Liver (tissue), 9 donors: ENCODE data around the gene ADAMTS6. TPM values are rescaled to one million over a fixed set of nuclear protein-coding genes. Genes with fewer than 3 reads are reported as not detected.

ENCODE experiments used
- DNase-seq: peaks from one replicate; pipeline ENCODE4 v3.0.0-alpha.2; 2017; ENCODE audit warnings: low spot score
- H3K27ac ChIP-seq, 2 donors: one replicate each; pipeline ENCODE4 v1.7.0; 2013; ENCODE audit warnings: inconsistent platforms in 2 of 2, low read length in 2 of 2, control low read depth in 1 of 2, low read depth in 1 of 2, mild to moderate bottlenecking in 1 of 2
- H3K27me3 ChIP-seq, 4 donors: one replicate each; pipeline versions ENCODE4 v1.6.1 to v1.7.0; 2013; ENCODE audit warnings: low read length in 3 of 4, inconsistent platforms in 1 of 4, mild to moderate bottlenecking in 1 of 4, moderate library complexity in 1 of 4; ENCODE audit not compliant: control insufficient read depth in 4 of 4, insufficient read depth in 4 of 4
- H3K36me3 ChIP-seq, 4 donors: one replicate each; pipeline versions ENCODE4 v1.6.1 to v1.7.0; 2013; ENCODE audit warnings: low read length in 3 of 4, mild to moderate bottlenecking in 3 of 4, low read depth in 1 of 4, moderate library complexity in 1 of 4; ENCODE audit not compliant: control insufficient read depth in 4 of 4, insufficient read depth in 3 of 4
- H3K4me1 ChIP-seq, 4 donors: one replicate each; pipeline versions ENCODE4 v1.6.1 to v1.7.0; 2013; ENCODE audit warnings: low read length in 3 of 4, mild to moderate bottlenecking in 3 of 4, moderate library complexity in 1 of 4; ENCODE audit not compliant: control insufficient read depth in 4 of 4, insufficient read depth in 4 of 4
- H3K4me3 ChIP-seq, 3 donors: one replicate each; pipeline versions ENCODE4 v1.6.1 to v1.7.0; 2013; ENCODE audit warnings: low read length in 3 of 3, control low read depth in 1 of 3, low read depth in 1 of 3, mild to moderate bottlenecking in 1 of 3
- H3K9ac ChIP-seq, 2 donors: one replicate each; pipeline ENCODE4 v1.7.0; 2013; ENCODE audit warnings: low read length in 2 of 2, mild to moderate bottlenecking in 2 of 2, moderate library complexity in 2 of 2, control low read depth in 1 of 2, low read depth in 1 of 2
- H3K9me3 ChIP-seq, 4 donors: one replicate each; pipeline versions ENCODE4 v1.6.1 to v1.7.0; 2013; ENCODE audit warnings: low read length in 3 of 4; ENCODE audit not compliant: control insufficient read depth in 4 of 4
- EGR1 ChIP-seq, 2 donors: IDR thresholded peaks; 2 replicates each; pipeline ENCODE4 v1.6.1; 2016 to 2018; ENCODE audit warnings: antibody characterized with exemption in 2 of 2, low read depth in 2 of 2
- FOXA1 ChIP-seq: IDR thresholded peaks from 2 replicates; pipeline ENCODE4 v1.6.1; 2016; ENCODE audit warnings: antibody characterized with exemption
- FOXA2 ChIP-seq: IDR thresholded peaks from 2 replicates; pipeline ENCODE4 v1.6.1; 2016; ENCODE audit warnings: antibody characterized with exemption
- GABPA ChIP-seq, 2 donors: IDR thresholded peaks in 1 of 2; conservative IDR thresholded peaks in 1 of 2; 2 replicates each; pipeline ENCODE4 v1.6.1; 2016; ENCODE audit warnings: antibody characterized with exemption in 2 of 2, mild to moderate bottlenecking in 1 of 2, moderate library complexity in 1 of 2
- HNF4A ChIP-seq, 2 donors: conservative IDR thresholded peaks; 2 replicates each; pipeline ENCODE4 v1.6.1; 2016; ENCODE audit warnings: antibody characterized with exemption in 2 of 2, mild to moderate bottlenecking in 2 of 2
- HNF4G ChIP-seq: IDR thresholded peaks from 2 replicates; pipeline ENCODE4 v1.6.1; 2016; ENCODE audit warnings: antibody characterized with exemption
- JUND ChIP-seq, 2 donors: IDR thresholded peaks; 2 replicates each; pipeline ENCODE4 v1.6.1; 2016; ENCODE audit warnings: antibody characterized with exemption in 2 of 2
- NR2F2 ChIP-seq: IDR thresholded peaks from 2 replicates; pipeline ENCODE4 v1.6.1; 2016; ENCODE audit warnings: antibody characterized with exemption
- RAD21 ChIP-seq, 2 donors: IDR thresholded peaks; 2 replicates each; pipeline ENCODE4 v1.6.1; 2016; ENCODE audit warnings: antibody characterized with exemption in 2 of 2, mild to moderate bottlenecking in 2 of 2
- RXRA ChIP-seq, 2 donors: IDR thresholded peaks; 2 replicates each; pipeline ENCODE4 v1.6.1; 2017 to 2018; ENCODE audit warnings: antibody characterized with exemption in 2 of 2, mild to moderate bottlenecking in 1 of 2
- SP1 ChIP-seq: IDR thresholded peaks from 2 replicates; pipeline ENCODE4 v1.6.1; 2018; ENCODE audit warnings: antibody characterized with exemption, mild to moderate bottlenecking
- TAF1 ChIP-seq: conservative IDR thresholded peaks from 2 replicates; pipeline ENCODE4 v1.6.1; 2016; ENCODE audit warnings: antibody characterized with exemption, mild to moderate bottlenecking
- YY1 ChIP-seq: IDR thresholded peaks from 2 replicates; pipeline ENCODE4 v1.6.1; 2016; ENCODE audit warnings: antibody characterized with exemption, mild to moderate bottlenecking
- WGBS: extraction: QIAGEN DNeasy Blood & Tissue Kit; methylation state at CpG from one replicate; pipeline ENCODE4 v1.1.7; 2013; 5-methylcytosine and 5-hydroxymethylcytosine counted together
- polyA plus RNA-seq, 2 donors: library from polyadenylated mRNA; stranded (reverse) in 1 of 2; unstranded in 1 of 2; fragments of 200-250 nt in 1 of 2; fragments of >200 nt in 1 of 2; fragmentation: Nextera tagmentation in 1 of 2; extraction: Ambion mirVana in 1 of 2; gene quantifications; one replicate each; pipeline versions ENCODE4 v1.2.1 to v1.2.3, GENCODE V29; 2013 to 2015
- total RNA-seq, 2 donors: library from RNA; depleted of rRNA; stranded (reverse); fragments of >200 nt; gene quantifications; one replicate each; pipeline ENCODE4 v1.2.3, GENCODE V29; 2014
- TF ChIP-seq, protein P1 (sequence below): IDR thresholded peaks from 2 replicates; pipeline ENCODE4 v1.6.1; 2016; ENCODE audit warnings: antibody characterized with exemption
- TF ChIP-seq, protein P2 (sequence below): fragments of 150-350 bp; IDR thresholded peaks from 2 replicates; pipeline ENCODE4 v1.5.1; 2017; ENCODE audit warnings: improper control_type of control experiment, low read depth, low read length; ENCODE audit not compliant: missing input control
- TF ChIP-seq, protein P3 (sequence below): IDR thresholded peaks from 2 replicates; pipeline ENCODE4 v1.6.1; 2016; ENCODE audit warnings: antibody characterized with exemption, mild to moderate bottlenecking
- TF ChIP-seq, protein P4 (sequence below): IDR thresholded peaks from 2 replicates; pipeline ENCODE4 v1.6.1; 2016; ENCODE audit warnings: antibody characterized with exemption
- donor health status: healthy.
- donor health status: healthy.
- donor health status: healthy.
- donor health status: healthy.
- donor health status: healthy.

ADAMTS6 gene
- total and polyA plus RNA-seq, 4 donors, result 0.06 to 2.0 (median 0.59) TPM

DNA sequence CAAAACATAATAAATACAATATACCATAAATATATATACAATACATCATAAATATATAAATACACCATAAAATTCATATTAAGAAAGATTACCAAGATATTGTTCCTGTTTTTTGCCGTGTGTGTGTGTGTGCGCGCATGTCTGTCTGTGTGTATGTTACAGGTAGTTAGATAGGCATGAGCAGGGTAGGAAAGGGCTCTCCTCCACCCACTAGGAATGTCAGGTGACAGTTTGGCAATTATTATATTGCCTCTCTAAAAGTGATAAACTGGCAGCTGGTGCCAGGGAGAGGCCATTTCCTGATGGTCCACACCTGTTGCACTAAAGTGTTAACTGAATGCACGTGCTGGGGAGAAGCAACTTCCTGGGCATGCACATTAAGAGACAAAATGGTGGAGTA is 232.8 kb downstream of the ADAMTS6 start:
- Histone ChIP-seq H3K27me3 (no peaks in the 10 kb centered on the region), H3K4me1 (no peaks in the 10 kb centered on the region), H3K4me3 (no peak overlapping the region), H3K9ac (no peak overlapping the region), H3K27ac (no peak overlapping the region), H3K9me3 (no peaks in the 10 kb centered on the region), H3K36me3 (no peaks in the 10 kb centered on the region)
- WGBS, result 87% methylated on average over 4 of the region's 4 CpGs
- TF ChIP-seq, protein P1, sequence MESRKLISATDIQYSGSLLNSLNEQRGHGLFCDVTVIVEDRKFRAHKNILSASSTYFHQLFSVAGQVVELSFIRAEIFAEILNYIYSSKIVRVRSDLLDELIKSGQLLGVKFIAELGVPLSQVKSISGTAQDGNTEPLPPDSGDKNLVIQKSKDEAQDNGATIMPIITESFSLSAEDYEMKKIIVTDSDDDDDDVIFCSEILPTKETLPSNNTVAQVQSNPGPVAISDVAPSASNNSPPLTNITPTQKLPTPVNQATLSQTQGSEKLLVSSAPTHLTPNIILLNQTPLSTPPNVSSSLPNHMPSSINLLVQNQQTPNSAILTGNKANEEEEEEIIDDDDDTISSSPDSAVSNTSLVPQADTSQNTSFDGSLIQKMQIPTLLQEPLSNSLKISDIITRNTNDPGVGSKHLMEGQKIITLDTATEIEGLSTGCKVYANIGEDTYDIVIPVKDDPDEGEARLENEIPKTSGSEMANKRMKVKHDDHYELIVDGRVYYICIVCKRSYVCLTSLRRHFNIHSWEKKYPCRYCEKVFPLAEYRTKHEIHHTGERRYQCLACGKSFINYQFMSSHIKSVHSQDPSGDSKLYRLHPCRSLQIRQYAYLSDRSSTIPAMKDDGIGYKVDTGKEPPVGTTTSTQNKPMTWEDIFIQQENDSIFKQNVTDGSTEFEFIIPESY, result no peak
- TF ChIP-seq TAF1 (no peak), RAD21 (IDR thresholded peaks at IDR 0.05) (no peak), FOXA2 (no peak), JUND (IDR thresholded peaks at IDR 0.05) (no peak), HNF4A (conservative IDR thresholded peaks at IDR 0.05) (no peak), EGR1 (IDR thresholded peaks at IDR 0.05; ENCODE audit: low read depth in 2 of 2) (no peak), FOXA1 (no peak), SP1 (no peak), NR2F2 (no peak), YY1 (no peak), HNF4G (no peak), GABPA (IDR thresholded peaks at IDR 0.05 in 1 of 2, conservative IDR thresholded peaks at IDR 0.05 in 1 of 2) (no peak), RXRA (IDR thresholded peaks at IDR 0.05) (no peak)
- TF ChIP-seq, protein P2, sequence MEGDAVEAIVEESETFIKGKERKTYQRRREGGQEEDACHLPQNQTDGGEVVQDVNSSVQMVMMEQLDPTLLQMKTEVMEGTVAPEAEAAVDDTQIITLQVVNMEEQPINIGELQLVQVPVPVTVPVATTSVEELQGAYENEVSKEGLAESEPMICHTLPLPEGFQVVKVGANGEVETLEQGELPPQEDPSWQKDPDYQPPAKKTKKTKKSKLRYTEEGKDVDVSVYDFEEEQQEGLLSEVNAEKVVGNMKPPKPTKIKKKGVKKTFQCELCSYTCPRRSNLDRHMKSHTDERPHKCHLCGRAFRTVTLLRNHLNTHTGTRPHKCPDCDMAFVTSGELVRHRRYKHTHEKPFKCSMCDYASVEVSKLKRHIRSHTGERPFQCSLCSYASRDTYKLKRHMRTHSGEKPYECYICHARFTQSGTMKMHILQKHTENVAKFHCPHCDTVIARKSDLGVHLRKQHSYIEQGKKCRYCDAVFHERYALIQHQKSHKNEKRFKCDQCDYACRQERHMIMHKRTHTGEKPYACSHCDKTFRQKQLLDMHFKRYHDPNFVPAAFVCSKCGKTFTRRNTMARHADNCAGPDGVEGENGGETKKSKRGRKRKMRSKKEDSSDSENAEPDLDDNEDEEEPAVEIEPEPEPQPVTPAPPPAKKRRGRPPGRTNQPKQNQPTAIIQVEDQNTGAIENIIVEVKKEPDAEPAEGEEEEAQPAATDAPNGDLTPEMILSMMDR, result no peak
- TF ChIP-seq, protein P3, sequence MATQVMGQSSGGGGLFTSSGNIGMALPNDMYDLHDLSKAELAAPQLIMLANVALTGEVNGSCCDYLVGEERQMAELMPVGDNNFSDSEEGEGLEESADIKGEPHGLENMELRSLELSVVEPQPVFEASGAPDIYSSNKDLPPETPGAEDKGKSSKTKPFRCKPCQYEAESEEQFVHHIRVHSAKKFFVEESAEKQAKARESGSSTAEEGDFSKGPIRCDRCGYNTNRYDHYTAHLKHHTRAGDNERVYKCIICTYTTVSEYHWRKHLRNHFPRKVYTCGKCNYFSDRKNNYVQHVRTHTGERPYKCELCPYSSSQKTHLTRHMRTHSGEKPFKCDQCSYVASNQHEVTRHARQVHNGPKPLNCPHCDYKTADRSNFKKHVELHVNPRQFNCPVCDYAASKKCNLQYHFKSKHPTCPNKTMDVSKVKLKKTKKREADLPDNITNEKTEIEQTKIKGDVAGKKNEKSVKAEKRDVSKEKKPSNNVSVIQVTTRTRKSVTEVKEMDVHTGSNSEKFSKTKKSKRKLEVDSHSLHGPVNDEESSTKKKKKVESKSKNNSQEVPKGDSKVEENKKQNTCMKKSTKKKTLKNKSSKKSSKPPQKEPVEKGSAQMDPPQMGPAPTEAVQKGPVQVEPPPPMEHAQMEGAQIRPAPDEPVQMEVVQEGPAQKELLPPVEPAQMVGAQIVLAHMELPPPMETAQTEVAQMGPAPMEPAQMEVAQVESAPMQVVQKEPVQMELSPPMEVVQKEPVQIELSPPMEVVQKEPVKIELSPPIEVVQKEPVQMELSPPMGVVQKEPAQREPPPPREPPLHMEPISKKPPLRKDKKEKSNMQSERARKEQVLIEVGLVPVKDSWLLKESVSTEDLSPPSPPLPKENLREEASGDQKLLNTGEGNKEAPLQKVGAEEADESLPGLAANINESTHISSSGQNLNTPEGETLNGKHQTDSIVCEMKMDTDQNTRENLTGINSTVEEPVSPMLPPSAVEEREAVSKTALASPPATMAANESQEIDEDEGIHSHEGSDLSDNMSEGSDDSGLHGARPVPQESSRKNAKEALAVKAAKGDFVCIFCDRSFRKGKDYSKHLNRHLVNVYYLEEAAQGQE, result no peak
- TF ChIP-seq, protein P4, sequence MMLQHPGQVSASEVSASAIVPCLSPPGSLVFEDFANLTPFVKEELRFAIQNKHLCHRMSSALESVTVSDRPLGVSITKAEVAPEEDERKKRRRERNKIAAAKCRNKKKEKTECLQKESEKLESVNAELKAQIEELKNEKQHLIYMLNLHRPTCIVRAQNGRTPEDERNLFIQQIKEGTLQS, result no peak
- no peak for DNase-seq

DNA sequence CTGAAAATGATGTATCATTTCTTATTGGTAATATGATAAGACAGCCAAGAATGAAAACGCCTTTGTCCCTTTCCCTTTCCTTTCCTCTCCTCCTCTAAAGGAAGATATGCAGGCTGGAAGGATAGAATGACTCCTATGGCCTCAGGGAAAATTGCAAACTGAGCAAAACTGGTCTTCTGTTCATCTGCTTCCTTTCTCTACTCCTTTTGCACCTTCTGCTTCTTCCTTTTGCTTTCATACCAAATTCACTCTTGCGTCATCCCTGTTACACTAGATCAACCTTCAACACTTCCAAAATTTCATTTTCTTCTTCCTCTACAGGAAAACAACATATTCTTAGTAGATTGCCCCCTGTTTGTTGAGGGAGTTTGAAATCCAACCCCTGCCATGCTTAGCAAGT is 234.1 kb downstream of the ADAMTS6 start:
- no peaks in the 10 kb centered on the region for H3K9me3 ChIP-seq
- H3K27me3 ChIP-seq, result no peaks in the 10 kb centered on the region
- WGBS, result 86% methylated on average over 2 of the region's 2 CpGs
- H3K27ac ChIP-seq, result no peak overlapping the region
- H3K4me1 ChIP-seq, result no peaks in the 10 kb centered on the region
- no peak overlapping the region for H3K9ac ChIP-seq
- H3K4me3 ChIP-seq, result no peak overlapping the region
- DNase-seq, result no peak
- no peaks in the 10 kb centered on the region for H3K36me3 ChIP-seq
- TF ChIP-seq, protein P3, result no peak
- TF ChIP-seq RXRA (IDR thresholded peaks at IDR 0.05), result no peak
- TF ChIP-seq, protein P1, result no peak
- TF ChIP-seq JUND (IDR thresholded peaks at IDR 0.05), result no peak
- TF ChIP-seq FOXA1, result no peak
- TF ChIP-seq EGR1 (IDR thresholded peaks at IDR 0.05; ENCODE audit: low read depth in 2 of 2), result no peak
- no peak for TF ChIP-seq FOXA2
- TF ChIP-seq HNF4G, result no peak
- TF ChIP-seq SP1, result no peak
